HFF-Myc (cell line): Measurements from ENCODE around the gene ZC3H6.

Experiments
- DNase-seq: peaks from one replicate; pipeline ENCODE4 v3.0.0-alpha.2; 2011; ENCODE audit warnings: low read depth; ENCODE audit errors: extremely low read depth
- H3K4me3 ChIP-seq: replicated peaks from 2 replicates; pipeline ENCODE4 v1.5.1; 2011; ENCODE audit warnings: low read depth, mild to moderate bottlenecking, control low read depth, low read length
- CTCF ChIP-seq: IDR thresholded peaks from 2 replicates; pipeline ENCODE4 v1.5.1; 2012; ENCODE audit warnings: mild to moderate bottlenecking, low read depth, low read length, control low read depth; ENCODE audit errors: missing control alignments

Gene ZC3H6

GRCh38 chr2:112275311-112275886, at the start of gene ZC3H6:
ZC3H6 (plus strand) TSS chr2:112275597; CDS start chr2:112275995, 398 bp downstream.
- H3K4me3 ChIP-seq, result peak within 1 kb of the TSS; percentile 91
- peak; percentile 89 for DNase-seq
- no peak for TF ChIP-seq CTCF

GRCh38 chr2:112229348-112229747, 46.0 kb upstream of the ZC3H6 start:
- TF ChIP-seq CTCF, result no peak
- no peak overlapping the region for H3K4me3 ChIP-seq
- DNase-seq, result peak; percentile 27

GRCh38 chr2:112230371-112230770, 45.0 kb upstream of the ZC3H6 start:
- no peak for DNase-seq
- TF ChIP-seq CTCF, result no peak
- no peak overlapping the region for H3K4me3 ChIP-seq

- no peak overlapping the region for H3K4me3 ChIP-seq
- TF ChIP-seq CTCF, result no peak
- DNase-seq, result no peak
Observed at GRCh38 chr2:112239862-112240261, 35.5 kb upstream of the ZC3H6 start.

GRCh38 chr2:112242384-112242783, 33.0 kb upstream of the ZC3H6 start:
- DNase-seq, result no peak
- H3K4me3 ChIP-seq, result no peak overlapping the region
- TF ChIP-seq CTCF, result no peak

GRCh38 chr2:112243233-112243632, 32.2 kb upstream of the ZC3H6 start:
- no peak for DNase-seq
- H3K4me3 ChIP-seq, result no peak overlapping the region
- TF ChIP-seq CTCF, result no peak

- no peak for TF ChIP-seq CTCF
- H3K4me3 ChIP-seq, result no peak overlapping the region
- no peak for DNase-seq
Observed at GRCh38 chr2:112244854-112245253, 30.5 kb upstream of the ZC3H6 start.
